Measurements from ENCODE around the gene KRT76.

The KRT76 gene

GRCh38 chr12:52776435-52776834 is 710 bp downstream of the KRT76 start:
- no peak overlapping the region for H3K27ac ChIP-seq (ENCODE audit: low read depth, low read length)
- no peaks in the 10 kb centered on the region for H4K20me1 ChIP-seq (ENCODE audit: low read depth, low read length)
- H3K36me3 ChIP-seq (ENCODE audit: low read length) = no peaks in the 10 kb centered on the region
- no peaks in the 10 kb centered on the region for H3K9me3 ChIP-seq (ENCODE audit: insufficient read depth, low read length)
- no peaks in the 10 kb centered on the region for H3K79me2 ChIP-seq (ENCODE audit: insufficient read depth, low read length)
- no peak overlapping the region for H3K4me2 ChIP-seq (ENCODE audit: low read depth, low read length, poor library complexity, severe bottlenecking)
- no peaks in the 10 kb centered on the region for H3F3A ChIP-seq (ENCODE audit: insufficient read depth)
- no peak overlapping the region for H2AFZ ChIP-seq (ENCODE audit: low read depth, low read length, severe bottlenecking)
- H3K27me3 ChIP-seq (ENCODE audit: low read length) = no peaks in the 10 kb centered on the region
- H3K4me3 ChIP-seq (ENCODE audit: insufficient read depth, low read length, poor library complexity, severe bottlenecking) = no peak overlapping the region
- H3K9ac ChIP-seq (ENCODE audit: low read length) = no peak overlapping the region
- TF ChIP-seq CTCF (IDR thresholded peaks at IDR 0.05; ENCODE audit: insufficient read depth, low read length, poor library complexity, severe bottlenecking) (no peak), EZH2phosphoT487 (conservative IDR thresholded peaks at IDR 0.05; ENCODE audit: low read length) (no peak)
- no peaks in the 10 kb centered on the region for H3K9me2 ChIP-seq (replicated peaks; ENCODE audit: insufficient read depth, low read length)

GRCh38 chr12:52774629-52775250 is 2.4 kb downstream of the KRT76 start:
- Histone ChIP-seq H3K4me2 (ENCODE audit: low read depth, low read length, poor library complexity, severe bottlenecking) (no peak overlapping the region), H3F3A (ENCODE audit: insufficient read depth) (no peaks in the 10 kb centered on the region), H3K79me2 (ENCODE audit: insufficient read depth, low read length) (no peaks in the 10 kb centered on the region), H3K9ac (ENCODE audit: low read length) (no peak overlapping the region), H3K27ac (ENCODE audit: low read depth, low read length) (no peak overlapping the region), H4K20me1 (ENCODE audit: low read depth, low read length) (no peaks in the 10 kb centered on the region), H3K9me2 (replicated peaks; ENCODE audit: insufficient read depth, low read length) (no peaks in the 10 kb centered on the region), H2AFZ (ENCODE audit: low read depth, low read length, severe bottlenecking) (no peak overlapping the region), H3K4me3 (ENCODE audit: insufficient read depth, low read length, poor library complexity, severe bottlenecking) (no peak overlapping the region), H3K27me3 (ENCODE audit: low read length) (no peaks in the 10 kb centered on the region), H3K36me3 (ENCODE audit: low read length) (no peaks in the 10 kb centered on the region), H3K9me3 (ENCODE audit: insufficient read depth, low read length) (no peaks in the 10 kb centered on the region)
- TF ChIP-seq CTCF (IDR thresholded peaks at IDR 0.05; ENCODE audit: insufficient read depth, low read length, poor library complexity, severe bottlenecking) (no peak), EZH2phosphoT487 (conservative IDR thresholded peaks at IDR 0.05; ENCODE audit: low read length) (no peak)

GRCh38 chr12:52772772-52773171 is 4.4 kb downstream of the KRT76 start:
- Histone ChIP-seq H3K27me3 (ENCODE audit: low read length) (no peaks in the 10 kb centered on the region), H3K36me3 (ENCODE audit: low read length) (no peaks in the 10 kb centered on the region), H3K79me2 (ENCODE audit: insufficient read depth, low read length) (no peaks in the 10 kb centered on the region), H3F3A (ENCODE audit: insufficient read depth) (no peaks in the 10 kb centered on the region), H2AFZ (ENCODE audit: low read depth, low read length, severe bottlenecking) (no peak overlapping the region), H3K9ac (ENCODE audit: low read length) (no peak overlapping the region), H3K4me2 (ENCODE audit: low read depth, low read length, poor library complexity, severe bottlenecking) (no peak overlapping the region), H3K4me3 (ENCODE audit: insufficient read depth, low read length, poor library complexity, severe bottlenecking) (no peak overlapping the region), H3K9me3 (ENCODE audit: insufficient read depth, low read length) (no peaks in the 10 kb centered on the region), H3K9me2 (replicated peaks; ENCODE audit: insufficient read depth, low read length) (no peaks in the 10 kb centered on the region), H4K20me1 (ENCODE audit: low read depth, low read length) (no peaks in the 10 kb centered on the region), H3K27ac (ENCODE audit: low read depth, low read length) (no peak overlapping the region)
- TF ChIP-seq EZH2phosphoT487 (conservative IDR thresholded peaks at IDR 0.05; ENCODE audit: low read length) (no peak), CTCF (IDR thresholded peaks at IDR 0.05; ENCODE audit: insufficient read depth, low read length, poor library complexity, severe bottlenecking) (no peak)
